Activated CD4-positive, CD25-positive, alpha-beta regulatory T cell treated with anti-CD3 and anti-CD28 coated beads, Interleukin-2, amount 50 U/mL, for 72 hours (primary cell): ENCODE measurements around the gene TAAR5.
"Not testable (repeated sequence)": the region's sequence is repeated elsewhere in the genome, so short reads cannot be mapped to it uniquely, and the experiment has no call there.

Source experiments
- DNase-seq: peaks from one replicate; pipeline ENCODE4 v3.0.0; 2021

The TAAR5 gene

DNA sequence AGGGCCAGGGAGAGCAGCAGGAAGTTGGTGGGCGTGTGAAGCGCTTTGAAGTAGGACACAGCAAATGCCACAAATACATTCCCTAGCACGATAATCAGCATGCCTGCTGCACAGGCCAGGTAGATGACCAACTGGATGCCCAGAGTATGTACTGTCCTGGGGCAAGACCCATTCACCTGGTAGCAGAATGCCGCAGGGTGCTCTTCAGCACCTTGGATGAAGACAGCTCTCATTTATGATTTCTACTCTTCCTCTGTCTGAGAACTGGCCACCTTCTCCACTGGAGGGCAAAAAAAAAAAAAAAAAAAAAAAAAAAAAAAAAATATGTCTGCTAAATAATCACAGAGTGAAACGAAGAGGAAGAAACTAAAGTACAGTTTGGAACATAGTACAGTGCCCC lies at the start of gene TAAR5:
Gene TAAR5 (minus strand): TSS at position 288 of the 400 bp plus-strand sequence. CDS start 55 bp downstream, at position 233.
- no peak for DNase-seq

GRCh38 chr6:132637135-132637534 lies 47.6 kb upstream of the TAAR5 start:
- DNase-seq, result not testable (repeated sequence)

DNA sequence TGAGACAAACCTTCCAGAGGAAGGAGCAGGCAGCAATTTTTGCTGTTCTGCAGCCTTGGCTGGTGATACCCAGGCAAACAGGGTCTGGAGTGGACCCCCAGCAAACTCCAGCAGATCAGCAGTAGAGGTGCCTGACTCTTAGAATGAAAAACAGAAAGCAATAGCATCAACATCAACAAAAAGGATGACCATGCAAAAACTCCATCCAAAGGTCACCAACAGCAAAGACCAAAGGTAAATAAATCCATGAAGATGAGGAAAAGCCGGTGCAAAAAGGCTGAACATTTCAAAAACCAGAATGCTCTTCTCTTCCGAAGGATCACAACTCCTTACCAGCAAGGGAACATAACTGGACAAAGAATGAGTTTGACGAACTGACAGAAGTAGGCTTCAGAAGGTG lies 46.4 kb upstream of the TAAR5 start:
- DNase-seq, result not testable (repeated sequence)

- not testable (repeated sequence) for DNase-seq
These were observed 45.7 kb upstream of the TAAR5 start for GRCh38 chr6:132635288-132635687.

DNA sequence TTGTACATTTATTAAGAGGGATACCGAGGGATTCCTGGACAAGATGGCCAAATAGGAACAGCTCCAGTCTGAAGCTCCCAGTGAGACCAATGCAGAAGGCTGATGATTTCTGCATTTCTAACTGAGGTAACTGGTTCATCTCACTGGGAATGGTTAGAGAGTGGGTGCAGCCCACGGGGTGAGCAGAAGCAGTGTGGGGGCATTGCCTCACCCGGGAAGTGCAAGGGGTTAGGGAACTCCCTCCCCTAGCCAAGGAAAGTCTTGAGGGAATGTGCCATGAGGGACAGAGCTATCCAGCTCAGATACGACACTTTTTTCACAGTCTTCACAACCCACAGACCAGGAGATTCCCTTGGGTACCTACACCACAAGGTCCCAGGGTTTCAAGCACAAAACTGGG lies 45.3 kb upstream of the TAAR5 start:
- no peak for DNase-seq

DNA sequence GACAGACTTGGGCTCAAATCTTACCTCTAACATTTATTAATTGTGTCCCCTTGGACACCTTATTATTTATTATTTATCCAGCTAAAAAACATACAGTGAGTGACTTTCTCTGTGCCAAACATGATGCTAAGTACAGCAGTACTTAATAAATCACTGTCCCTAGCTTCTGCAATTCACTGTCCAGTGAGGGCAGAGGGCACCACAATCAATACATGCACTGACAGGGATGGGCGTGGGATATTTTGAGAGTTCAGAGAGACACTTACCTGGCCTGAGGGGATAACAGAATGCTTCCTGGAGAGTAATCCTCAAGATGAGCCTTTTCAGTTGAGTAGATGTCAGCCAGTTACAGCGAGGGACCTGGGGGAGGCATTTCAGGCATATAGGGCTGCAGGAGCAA lies 43.8 kb upstream of the TAAR5 start:
- no peak for DNase-seq

GRCh38 chr6:132624175-132624574 lies 34.6 kb upstream of the TAAR5 start, which contains the start of gene TAAR2:
TSS of gene TAAR2 (minus strand) at chr6:132624275. CDS start at chr6:132624275, 0 bp downstream.
- DNase-seq, result no peak

DNA sequence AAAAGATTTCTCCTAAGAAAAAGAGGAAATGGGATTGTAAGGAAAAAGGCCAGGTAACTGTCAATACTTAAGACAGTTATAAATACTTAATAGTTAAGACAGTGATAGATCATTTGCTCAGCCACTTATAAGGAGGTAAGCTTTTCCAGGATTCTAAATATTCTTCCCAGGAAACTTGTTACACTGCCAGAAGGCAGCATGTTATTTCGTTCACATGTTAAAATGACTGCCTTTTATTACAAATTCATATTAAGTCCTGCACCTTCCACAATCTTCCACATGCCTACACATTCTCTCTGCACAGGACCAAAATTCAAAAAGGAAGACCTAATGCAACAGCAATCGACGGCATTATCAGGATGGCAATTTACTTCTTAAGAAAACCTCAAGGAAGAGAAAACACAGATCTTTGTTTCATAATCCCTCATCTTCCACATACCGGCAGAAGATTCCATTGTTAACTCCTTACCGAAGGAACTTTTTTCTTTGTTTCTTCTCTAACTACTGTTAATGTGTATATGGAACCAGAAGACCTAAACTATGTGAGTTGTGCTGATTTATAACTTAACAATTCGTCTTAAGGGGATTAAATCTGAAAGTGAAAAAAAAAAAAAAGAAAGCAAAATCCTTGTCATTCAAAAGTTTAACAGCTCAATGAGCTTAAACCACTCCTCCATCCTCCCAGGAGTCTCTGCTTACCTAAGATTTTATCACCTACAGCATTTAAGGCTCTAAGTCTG lies 33.7 kb upstream of the TAAR5 start:
- no peak for DNase-seq

- DNase-seq, result no peak
These were observed 27.1 kb upstream of the TAAR5 start for GRCh38 chr6:132616677-132617076.

- no peak for DNase-seq
These were observed 25.0 kb upstream of the TAAR5 start for GRCh38 chr6:132614554-132614953.

DNA sequence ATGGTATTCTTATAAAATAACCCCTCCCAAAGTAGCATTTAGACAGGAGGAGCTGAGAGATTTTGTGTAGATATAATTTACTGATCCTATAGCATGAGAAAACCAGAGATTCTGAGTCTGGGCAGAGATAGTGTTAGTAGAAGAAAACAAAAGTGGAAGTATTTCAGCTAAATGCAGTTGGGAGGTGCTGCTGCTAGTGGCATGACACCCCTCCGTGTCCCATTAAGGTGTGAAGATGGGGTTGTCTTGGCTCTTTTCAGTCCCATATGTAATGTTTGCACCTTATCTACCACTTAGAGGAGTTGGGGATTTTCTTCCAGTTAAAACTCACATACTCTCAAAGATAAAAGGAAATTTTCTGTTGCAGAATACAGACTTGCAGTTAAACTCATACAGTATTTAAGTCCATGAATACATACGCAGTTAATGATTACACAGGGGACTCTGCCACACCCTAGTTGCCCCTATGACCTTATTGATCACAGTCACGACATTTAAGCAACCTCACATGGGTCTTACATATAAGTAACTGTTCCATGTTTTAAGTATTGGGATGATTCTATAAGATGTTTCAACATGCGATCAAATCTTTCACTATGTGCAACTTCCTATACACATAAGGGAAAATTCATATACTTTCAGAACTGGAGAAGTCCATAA lies 23.0 kb upstream of the TAAR5 start:
- DNase-seq, result no peak

GRCh38 chr6:132611616-132612015 lies 22.1 kb upstream of the TAAR5 start:
- no peak for DNase-seq

- DNase-seq, result no peak
These were observed 18.1 kb upstream of the TAAR5 start for GRCh38 chr6:132607544-132608233.

GRCh38 chr6:132604635-132605152 lies 15.2 kb upstream of the TAAR5 start:
- no peak for DNase-seq

- DNase-seq, result not testable (repeated sequence)
These were observed 11.4 kb upstream of the TAAR5 start for GRCh38 chr6:132600900-132601299.

GRCh38 chr6:132598473-132598872 lies 8.9 kb upstream of the TAAR5 start:
- no peak for DNase-seq

DNA sequence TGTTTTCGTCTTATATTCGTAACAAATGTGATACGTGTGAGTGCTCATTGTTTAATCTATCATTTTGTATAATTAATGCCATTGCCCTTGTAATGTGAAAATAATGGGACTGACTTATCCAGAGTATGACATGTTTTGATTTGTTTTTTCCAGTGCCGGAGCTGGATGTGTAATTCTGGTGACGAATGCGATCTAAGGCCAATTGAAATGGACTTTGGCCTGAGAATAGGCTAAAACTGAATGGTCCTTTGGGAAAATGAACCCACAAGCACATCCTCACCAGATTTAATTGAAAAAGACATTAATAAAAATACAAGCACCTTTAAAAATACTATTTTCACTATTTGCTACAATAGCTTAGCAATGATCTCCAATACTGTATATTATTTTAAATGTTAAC lies 6.7 kb upstream of the TAAR5 start:
- DNase-seq, result no peak

GRCh38 chr6:132592855-132593254 lies 3.3 kb upstream of the TAAR5 start:
- DNase-seq, result no peak

- DNase-seq, result no peak
These were observed 821 bp upstream of the TAAR5 start for GRCh38 chr6:132590362-132590761.

- no peak for DNase-seq
These were observed 2.1 kb downstream of the TAAR5 start for GRCh38 chr6:132587424-132587823.

DNA sequence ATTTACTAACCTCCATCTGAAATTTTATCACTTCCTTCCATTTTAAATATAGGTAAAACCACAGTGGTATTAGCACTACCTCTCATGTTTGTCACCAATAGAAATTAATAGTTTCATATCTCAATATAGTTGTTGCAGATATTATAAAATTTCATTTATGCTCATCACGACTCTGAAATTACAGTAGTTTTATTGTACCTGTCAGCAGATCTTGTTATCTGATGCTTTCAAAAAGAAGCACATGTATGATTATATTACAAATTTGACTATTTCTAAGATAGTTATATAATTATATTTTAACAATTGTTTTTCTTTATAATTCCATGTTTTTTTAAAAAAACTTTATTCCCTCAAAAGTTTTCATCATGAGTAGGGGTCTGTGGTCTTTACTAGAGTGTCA lies 4.8 kb downstream of the TAAR5 start:
- no peak for DNase-seq

DNA sequence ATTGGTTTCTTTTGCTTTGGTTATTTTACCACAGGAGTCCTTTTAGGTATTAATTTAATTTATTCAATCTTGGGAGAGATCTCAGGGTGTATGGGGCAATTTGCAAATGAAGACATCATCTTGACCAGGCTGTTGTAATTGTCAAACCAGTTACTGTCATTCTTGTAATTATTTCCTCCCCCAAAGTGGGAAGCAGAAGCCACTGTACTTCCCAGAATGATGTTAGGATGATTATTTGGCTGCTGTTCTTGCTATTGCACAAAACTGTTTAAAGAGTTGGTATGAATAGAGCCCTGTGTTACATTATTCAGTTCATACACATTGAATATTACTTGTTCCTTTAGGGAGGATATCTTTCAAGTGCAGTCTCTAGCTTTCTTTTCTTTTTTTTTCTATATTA lies 17.8 kb downstream of the TAAR5 start:
- DNase-seq, result no peak

GRCh38 chr6:132570221-132570777 lies 19.2 kb downstream of the TAAR5 start, which contains the start of gene TAAR6:
TSS of gene TAAR6 (plus strand) at chr6:132570322. CDS start at chr6:132570322, 0 bp downstream.
- no peak for DNase-seq
